GM11168 (cell line): ENCODE data around the gene PTGIS.

Source experiments
- in situ Hi-C: fragments of 300-500 bp; cut with MboI; formaldehyde crosslinking; loops from one replicate; pipeline ENCODE4 v1.12.0; 2022; ENCODE audit warnings: low sequenced_read_pairs; ENCODE audit not compliant: unreplicated experiment

Gene PTGIS

GRCh38 chr20:49567421-49568277 lies at the start of gene PTGIS:
PTGIS (minus strand) TSS chr20:49568137; CDS start chr20:49568116, 21 bp downstream.
- in situ Hi-C loops = no loop called here

- in situ Hi-C loops = loop anchor here (10.0 kb wide), 1 partner anchor 227 kb away; no protein-coding TSS in a partner anchor
These were observed 49.5 kb upstream of the PTGIS start for GRCh38 chr20:49617394-49617793.

GRCh38 chr20:49616154-49617007 lies 48.4 kb upstream of the PTGIS start:
- in situ Hi-C loops = loop anchor here (10.0 kb wide), 1 partner anchor 228 kb away; no protein-coding TSS in a partner anchor

- in situ Hi-C loops = loop anchor here (10.0 kb wide), 1 partner anchor 229 kb away; no protein-coding TSS in a partner anchor
These were observed 47.6 kb upstream of the PTGIS start for GRCh38 chr20:49615401-49616153.

GRCh38 chr20:49615051-49615400 lies 47.1 kb upstream of the PTGIS start:
- in situ Hi-C loops = loop anchor here (10.0 kb wide), 1 partner anchor 230 kb away; no protein-coding TSS in a partner anchor

GRCh38 chr20:49614338-49615050 lies 46.6 kb upstream of the PTGIS start:
- in situ Hi-C loops = loop anchor here (10.0 kb wide), 1 partner anchor 230 kb away; no protein-coding TSS in a partner anchor

- in situ Hi-C loops = loop anchor here (10.0 kb wide), 1 partner anchor 233 kb away; no protein-coding TSS in a partner anchor
These were observed 44.3 kb upstream of the PTGIS start for GRCh38 chr20:49612127-49612738.

- in situ Hi-C loops = loop anchor here (10.0 kb wide), 1 partner anchor 233 kb away; no protein-coding TSS in a partner anchor
These were observed 43.7 kb upstream of the PTGIS start for GRCh38 chr20:49611539-49612126.

- in situ Hi-C loops = loop anchor here (10.0 kb wide), 1 partner anchor 234 kb away; no protein-coding TSS in a partner anchor
These were observed 43.0 kb upstream of the PTGIS start for GRCh38 chr20:49610691-49611538.

GRCh38 chr20:49608752-49609670 lies 41.1 kb upstream of the PTGIS start:
- in situ Hi-C loops = loop anchor here (5.0 to 10.0 kb wide), 2 partner anchors 72 to 274 kb away; no protein-coding TSS in a partner anchor

- in situ Hi-C loops = loop anchor here (5.0 to 10.0 kb wide), 2 partner anchors 70 to 273 kb away; no protein-coding TSS in a partner anchor
These were observed 39.6 kb upstream of the PTGIS start for GRCh38 chr20:49607568-49607967.

- in situ Hi-C loops = loop anchor here (10.0 kb wide), 1 partner anchor 268 kb away; no protein-coding TSS in a partner anchor
These were observed 35.3 kb upstream of the PTGIS start for GRCh38 chr20:49603209-49603627.

- in situ Hi-C loops = loop anchor here (10.0 kb wide), 1 partner anchor 268 kb away; no protein-coding TSS in a partner anchor
These were observed 34.6 kb upstream of the PTGIS start for GRCh38 chr20:49602345-49603208.

- in situ Hi-C loops = loop anchor here (10.0 kb wide), 1 partner anchor 267 kb away; no protein-coding TSS in a partner anchor
These were observed 33.4 kb upstream of the PTGIS start for GRCh38 chr20:49601153-49601924.
